ENCODE results near the gene TIA1. TPM values are rescaled to one million over a fixed set of nuclear protein-coding genes. Genes with fewer than 3 reads are reported as not detected.
"Not testable (repeated sequence)": the region's sequence is repeated elsewhere in the genome, so short reads cannot be mapped to it uniquely, and the experiment has no call there.

TIA1 gene, protein sequence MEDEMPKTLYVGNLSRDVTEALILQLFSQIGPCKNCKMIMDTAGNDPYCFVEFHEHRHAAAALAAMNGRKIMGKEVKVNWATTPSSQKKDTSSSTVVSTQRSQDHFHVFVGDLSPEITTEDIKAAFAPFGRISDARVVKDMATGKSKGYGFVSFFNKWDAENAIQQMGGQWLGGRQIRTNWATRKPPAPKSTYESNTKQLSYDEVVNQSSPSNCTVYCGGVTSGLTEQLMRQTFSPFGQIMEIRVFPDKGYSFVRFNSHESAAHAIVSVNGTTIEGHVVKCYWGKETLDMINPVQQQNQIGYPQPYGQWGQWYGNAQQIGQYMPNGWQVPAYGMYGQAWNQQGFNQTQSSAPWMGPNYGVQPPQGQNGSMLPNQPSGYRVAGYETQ
- total RNA-seq: 57.1 TPM

DNA sequence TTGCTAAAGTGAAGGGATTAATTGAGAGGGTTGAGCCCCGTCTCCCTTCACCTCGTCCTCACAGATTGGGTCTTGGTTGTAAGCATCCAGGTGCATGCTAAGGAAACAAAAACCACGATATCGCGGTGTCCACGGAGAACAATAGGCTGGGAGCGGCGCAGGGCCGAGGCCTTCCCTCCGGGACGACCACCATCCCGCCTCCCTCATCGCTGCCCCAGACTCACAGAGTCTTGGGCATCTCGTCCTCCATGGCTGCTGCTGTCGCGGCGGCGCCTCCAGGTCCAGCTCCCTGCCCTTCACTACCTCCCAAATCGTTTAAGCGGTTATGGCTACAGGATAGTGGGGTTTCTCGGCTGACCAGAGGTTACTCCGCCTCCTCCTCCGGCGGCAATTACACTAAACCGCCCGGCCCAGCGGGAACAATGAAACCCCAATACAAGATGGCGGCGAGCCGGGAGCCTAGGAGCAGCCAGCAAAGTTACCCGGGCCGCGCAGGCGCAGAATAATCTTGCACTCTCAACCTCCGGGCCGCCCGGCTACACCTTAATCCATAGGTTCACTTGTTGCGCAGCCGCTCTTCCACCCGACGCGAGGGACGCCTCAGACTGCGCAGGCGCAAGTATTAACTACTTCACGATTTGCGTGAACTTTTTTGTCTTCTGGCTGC lies at the start of gene TIA1:
Gene TIA1, minus strand, starts transcription at position 448 of the 667 bp plus-strand sequence. Its CDS starts 198 bp downstream, at position 250.
- H3K4me3 ChIP-seq (ENCODE audit: low read length): peak within 1 kb of the TSS; percentile 100
- no peaks in the 10 kb centered on the region for H3K27me3 ChIP-seq (ENCODE audit: insufficient read depth, low read length)
- peaks cover 38% of the 10 kb centered on the region for H3K4me1 ChIP-seq (ENCODE audit: insufficient read depth, low read length)
- no peaks in the 10 kb centered on the region for H3K9me3 ChIP-seq (ENCODE audit: low read depth, low read length)

- H3K4me1 ChIP-seq (ENCODE audit: insufficient read depth, low read length): peaks cover 18% of the 10 kb centered on the region
- H3K27me3 ChIP-seq (ENCODE audit: insufficient read depth, low read length); H3K9me3 ChIP-seq (ENCODE audit: low read depth, low read length); H3K4me3 ChIP-seq (ENCODE audit: low read length): not testable (repeated sequence)
These were observed 49.4 kb upstream of the TIA1 start for GRCh38 chr2:70297828-70298227.

GRCh38 chr2:70283500-70284191 lies 35.2 kb upstream of the TIA1 start:
- Histone ChIP-seq H3K27me3 (ENCODE audit: insufficient read depth, low read length) (no peaks in the 10 kb centered on the region), H3K4me1 (ENCODE audit: insufficient read depth, low read length) (peaks cover 5% of the 10 kb centered on the region), H3K4me3 (ENCODE audit: low read length) (no peak overlapping the region), H3K9me3 (ENCODE audit: low read depth, low read length) (no peaks in the 10 kb centered on the region)

DNA sequence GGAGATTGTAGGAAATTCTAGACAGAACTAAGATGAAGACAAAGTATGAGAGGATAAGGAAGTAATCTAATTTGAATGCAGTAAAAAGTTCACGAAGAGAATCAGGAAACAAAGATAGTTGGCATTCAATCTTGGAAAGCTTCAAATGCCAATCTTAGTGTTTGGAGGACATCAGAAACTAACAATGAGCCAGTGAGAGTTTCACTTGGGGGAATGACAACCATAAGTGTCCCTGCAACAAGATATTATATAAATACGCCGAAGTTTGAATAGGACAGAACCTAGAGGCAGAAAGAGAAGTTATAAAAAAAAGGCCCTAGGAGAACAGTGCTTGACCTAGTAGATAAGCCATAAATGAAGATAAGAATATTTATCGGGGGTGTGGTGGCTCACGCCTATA lies 34.0 kb upstream of the TIA1 start:
- Histone ChIP-seq H3K4me3 (ENCODE audit: low read length) (no peak overlapping the region), H3K9me3 (ENCODE audit: low read depth, low read length) (no peaks in the 10 kb centered on the region), H3K4me1 (ENCODE audit: insufficient read depth, low read length) (peaks cover 5% of the 10 kb centered on the region)

GRCh38 chr2:70280242-70280798 lies 31.9 kb upstream of the TIA1 start:
- peaks cover 5% of the 10 kb centered on the region for H3K4me1 ChIP-seq (ENCODE audit: insufficient read depth, low read length)
- no peaks in the 10 kb centered on the region for H3K27me3 ChIP-seq (ENCODE audit: insufficient read depth, low read length)
- H3K4me3 ChIP-seq (ENCODE audit: low read length): no peak overlapping the region
- H3K9me3 ChIP-seq (ENCODE audit: low read depth, low read length): no peaks in the 10 kb centered on the region

More for the DNA sequence above, 34.0 kb upstream of the TIA1 start:
- H3K27me3 ChIP-seq (ENCODE audit: insufficient read depth, low read length): no peaks in the 10 kb centered on the region

- H3K9me3 ChIP-seq (ENCODE audit: low read depth, low read length): no peaks in the 10 kb centered on the region
- H3K27me3 ChIP-seq (ENCODE audit: insufficient read depth, low read length): no peaks in the 10 kb centered on the region
- no peaks in the 10 kb centered on the region for H3K4me1 ChIP-seq (ENCODE audit: insufficient read depth, low read length)
- H3K4me3 ChIP-seq (ENCODE audit: low read length): no peak overlapping the region
These were observed 21.9 kb upstream of the TIA1 start for GRCh38 chr2:70270323-70270722.

DNA sequence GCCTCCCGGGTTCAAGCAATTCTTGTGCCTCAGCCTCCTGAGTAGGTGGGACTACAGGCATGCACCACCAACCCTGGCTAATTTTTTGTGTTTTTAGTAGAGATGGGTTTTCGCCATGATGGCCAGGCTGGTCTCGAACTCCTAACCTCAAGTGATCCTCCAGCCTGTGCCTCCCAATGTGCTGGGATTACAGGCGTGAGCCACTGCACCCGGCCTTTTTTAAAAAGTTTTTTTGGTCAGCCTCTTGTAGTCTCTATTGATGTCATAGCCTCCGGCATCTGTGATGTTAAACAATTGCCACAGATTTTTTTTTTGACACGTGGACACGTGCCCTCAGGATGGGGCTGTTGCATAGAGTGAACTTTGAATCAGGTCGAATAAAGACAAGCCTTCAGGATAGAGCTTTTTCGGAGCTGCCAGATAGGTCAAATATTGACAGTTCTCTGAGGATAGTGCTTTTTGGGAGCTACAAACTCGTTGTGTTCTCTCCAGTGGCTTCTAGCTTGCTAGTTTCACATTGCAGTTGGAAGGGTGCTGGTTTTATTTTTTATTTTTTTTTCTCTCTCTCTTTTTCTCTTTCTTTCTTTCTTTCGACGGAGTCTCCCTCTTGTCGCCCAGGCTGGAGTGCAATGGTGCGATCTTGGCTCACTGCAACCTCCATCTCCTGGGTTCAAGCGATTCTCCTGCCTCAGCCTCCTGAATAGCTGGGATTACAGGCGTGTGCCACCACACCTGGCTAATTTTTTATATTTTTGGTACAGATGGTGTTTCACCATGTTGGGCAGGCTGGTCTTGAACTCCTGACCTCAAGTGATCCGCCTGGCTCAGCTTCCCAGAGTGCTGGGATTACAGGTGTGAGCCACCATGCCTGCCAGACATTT lies 21.2 kb upstream of the TIA1 start:
- not testable (repeated sequence) for H3K27me3 ChIP-seq (ENCODE audit: insufficient read depth, low read length); H3K4me1 ChIP-seq (ENCODE audit: insufficient read depth, low read length); H3K9me3 ChIP-seq (ENCODE audit: low read depth, low read length); H3K4me3 ChIP-seq (ENCODE audit: low read length)

DNA sequence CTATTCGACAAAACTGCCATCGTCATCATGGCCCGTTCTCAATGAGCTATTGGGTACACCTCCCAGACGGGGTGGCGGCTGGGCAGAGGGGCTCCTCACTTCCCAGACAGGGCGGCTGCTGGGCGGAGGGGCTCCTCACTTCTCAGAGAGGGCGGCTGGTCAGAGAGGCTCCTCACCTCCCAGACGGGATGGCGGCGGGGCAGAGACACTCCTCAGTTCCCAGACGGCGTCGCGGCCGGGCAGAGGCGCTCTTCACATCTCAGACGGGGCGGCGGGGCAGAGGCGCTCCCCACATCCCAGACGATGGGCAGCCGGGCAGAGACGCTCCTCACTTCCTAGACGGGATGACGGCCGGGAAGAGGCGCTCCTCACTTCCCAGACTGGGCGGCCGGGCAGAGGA lies 18.5 kb upstream of the TIA1 start:
- H3K9me3 ChIP-seq (ENCODE audit: low read depth, low read length); H3K4me1 ChIP-seq (ENCODE audit: insufficient read depth, low read length); H3K27me3 ChIP-seq (ENCODE audit: insufficient read depth, low read length); H3K4me3 ChIP-seq (ENCODE audit: low read length): not testable (repeated sequence)

GRCh38 chr2:70261501-70261900 lies 13.1 kb upstream of the TIA1 start:
- Histone ChIP-seq H3K9me3 (ENCODE audit: low read depth, low read length) (no peaks in the 10 kb centered on the region), H3K27me3 (ENCODE audit: insufficient read depth, low read length) (no peaks in the 10 kb centered on the region)

DNA sequence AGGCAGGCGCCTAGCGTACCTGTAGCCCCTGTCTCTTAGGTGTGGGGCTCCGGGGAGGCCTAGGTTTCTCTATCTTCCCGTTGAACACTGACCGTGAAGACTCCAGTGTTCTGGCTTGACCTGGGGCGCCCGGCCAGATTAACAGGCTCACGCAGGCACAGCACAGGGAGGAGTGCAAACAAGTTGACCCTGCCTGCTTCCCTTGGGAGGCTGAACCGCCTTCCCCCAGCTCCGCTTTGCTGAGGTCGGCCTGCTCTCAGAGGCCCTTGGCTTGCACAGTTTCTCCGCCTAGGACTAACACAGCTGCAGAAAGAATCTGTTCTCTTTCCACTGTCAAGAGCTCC lies 10.1 kb upstream of the TIA1 start:
- H3K27me3 ChIP-seq (ENCODE audit: insufficient read depth, low read length): no peaks in the 10 kb centered on the region
- peaks cover 15% of the 10 kb centered on the region for H3K4me1 ChIP-seq (ENCODE audit: insufficient read depth, low read length)
- no peaks in the 10 kb centered on the region for H3K9me3 ChIP-seq (ENCODE audit: low read depth, low read length)
- peak overlapping the region; percentile 69 for H3K4me3 ChIP-seq (ENCODE audit: low read length)

More at GRCh38 chr2:70261501-70261900, 13.1 kb upstream of the TIA1 start:
- Histone ChIP-seq H3K4me1 (ENCODE audit: insufficient read depth, low read length) (peaks cover 15% of the 10 kb centered on the region), H3K4me3 (ENCODE audit: low read length) (no peak overlapping the region)

DNA sequence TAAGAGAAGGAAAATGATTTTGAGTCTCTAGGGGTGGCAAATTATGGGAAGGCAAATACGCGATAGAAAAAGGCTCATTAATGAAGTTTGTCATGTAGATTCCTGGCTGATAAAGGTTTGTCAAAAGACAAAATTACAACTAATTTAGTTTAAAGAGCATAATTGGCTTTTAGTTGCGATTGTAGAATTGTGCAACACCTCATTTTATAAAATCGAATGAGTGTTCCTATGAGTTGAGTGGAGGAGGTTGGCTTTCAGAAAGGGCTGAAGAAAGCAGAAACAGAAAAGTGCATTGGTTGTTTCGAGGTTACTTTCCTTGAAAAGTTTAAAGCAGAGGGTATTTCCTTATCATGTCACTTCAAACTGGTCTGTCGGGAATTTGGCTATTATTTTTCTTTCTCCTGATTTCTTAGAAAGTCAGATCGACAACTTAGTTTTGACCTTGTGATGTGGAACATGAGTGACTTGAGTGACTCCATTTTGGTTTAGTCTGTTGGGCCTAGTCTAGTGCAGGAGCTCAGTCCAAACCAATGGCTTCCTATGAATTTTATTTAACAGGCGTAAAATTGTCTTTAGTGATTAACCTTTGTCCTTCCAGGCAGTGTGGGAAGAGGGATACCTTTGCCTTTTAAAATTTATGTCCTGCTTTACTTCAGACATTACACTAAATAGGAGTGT lies 7.3 kb upstream of the TIA1 start:
- H3K9me3 ChIP-seq (ENCODE audit: low read depth, low read length): no peaks in the 10 kb centered on the region
- H3K4me3 ChIP-seq (ENCODE audit: low read length): no peak overlapping the region
- peaks cover 15% of the 10 kb centered on the region for H3K4me1 ChIP-seq (ENCODE audit: insufficient read depth, low read length)
- no peaks in the 10 kb centered on the region for H3K27me3 ChIP-seq (ENCODE audit: insufficient read depth, low read length)

DNA sequence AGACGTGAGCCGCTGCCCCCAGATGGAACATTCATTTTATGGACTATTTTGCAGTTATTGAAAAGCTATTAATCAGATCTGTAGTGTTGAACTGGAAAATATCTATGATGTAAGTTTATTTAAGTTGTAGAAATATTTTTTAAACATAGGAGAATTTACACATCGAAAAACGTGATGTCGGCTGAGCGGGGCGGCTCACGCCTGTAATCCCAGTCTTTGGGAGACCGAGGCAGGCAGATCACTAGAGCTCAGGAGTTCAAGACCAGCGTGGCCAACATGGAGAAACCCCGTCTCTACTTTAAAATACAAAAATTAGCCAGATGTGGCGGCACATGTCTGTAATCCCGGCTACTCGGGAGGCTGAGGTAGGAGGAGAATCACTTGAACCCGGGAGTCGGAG lies 2.0 kb upstream of the TIA1 start:
- no peak overlapping the region for H3K4me3 ChIP-seq (ENCODE audit: low read length)
- no peaks in the 10 kb centered on the region for H3K27me3 ChIP-seq (ENCODE audit: insufficient read depth, low read length)

DNA sequence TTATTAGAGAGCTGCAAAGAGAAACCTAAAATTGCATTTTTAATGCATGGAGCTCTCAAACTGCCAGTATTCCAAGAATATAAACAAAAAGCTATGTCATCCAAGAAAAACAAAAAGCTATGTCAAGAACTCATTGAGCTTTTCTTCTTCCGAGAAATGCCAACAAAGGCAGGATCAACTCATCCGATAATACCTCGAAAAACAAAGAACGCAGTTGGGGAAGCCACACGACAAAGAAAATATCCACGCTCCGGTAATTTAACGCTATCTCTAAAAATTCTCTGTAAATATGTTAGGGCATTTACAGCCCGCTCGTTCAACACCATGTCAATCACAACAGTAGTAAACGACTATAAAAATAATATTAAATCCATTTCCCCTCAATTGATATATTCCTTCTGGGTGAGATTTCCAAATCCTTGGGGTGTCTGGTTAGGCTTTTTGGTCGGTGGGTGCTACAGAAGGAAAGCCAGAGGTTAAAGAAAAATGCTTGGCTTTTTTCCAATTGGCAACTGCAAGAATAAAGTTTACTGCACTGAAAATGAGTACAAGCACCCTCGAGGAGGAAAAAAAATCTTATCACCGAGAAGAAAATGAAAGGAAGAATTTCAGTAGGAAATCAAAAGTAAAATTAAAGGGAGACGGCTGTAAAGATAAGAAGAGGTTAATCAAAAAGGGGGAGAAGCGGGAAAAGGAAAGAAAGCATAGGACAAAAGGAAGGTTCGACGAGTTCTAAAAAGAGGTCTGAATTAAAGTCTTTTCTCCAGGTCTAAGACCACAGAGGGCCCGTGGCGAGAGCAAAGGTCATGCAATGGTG lies 856 bp downstream of the TIA1 start:
- Histone ChIP-seq H3K4me3 (ENCODE audit: low read length) (peak overlapping the region; percentile 100), H3K4me1 (ENCODE audit: insufficient read depth, low read length) (peaks cover 43% of the 10 kb centered on the region), H3K27me3 (ENCODE audit: insufficient read depth, low read length) (no peaks in the 10 kb centered on the region), H3K9me3 (ENCODE audit: low read depth, low read length) (no peaks in the 10 kb centered on the region)

More for the DNA sequence above, 2.0 kb upstream of the TIA1 start:
- H3K4me1 ChIP-seq (ENCODE audit: insufficient read depth, low read length): peaks cover 25% of the 10 kb centered on the region
- no peaks in the 10 kb centered on the region for H3K9me3 ChIP-seq (ENCODE audit: low read depth, low read length)

Measured in mononuclear cell (primary cell).